HFF-Myc (cell line): ENCODE measurements around the gene FMOD.
"Not testable (repeated sequence)": the region's sequence is repeated elsewhere in the genome, so short reads cannot be mapped to it uniquely, and the experiment has no call there.

Source experiments
- DNase-seq: peaks from one replicate; pipeline ENCODE4 v3.0.0-alpha.2; 2011; ENCODE audit warnings: low read depth; ENCODE audit errors: extremely low read depth
- H3K4me3 ChIP-seq: replicated peaks from 2 replicates; pipeline ENCODE4 v1.5.1; 2011; ENCODE audit warnings: low read depth, mild to moderate bottlenecking, control low read depth, low read length
- TF ChIP-seq, protein P1 (sequence below): IDR thresholded peaks from 2 replicates; pipeline ENCODE4 v1.5.1; 2012; ENCODE audit warnings: mild to moderate bottlenecking, low read depth, low read length, control low read depth; ENCODE audit errors: missing control alignments

The FMOD gene

DNA sequence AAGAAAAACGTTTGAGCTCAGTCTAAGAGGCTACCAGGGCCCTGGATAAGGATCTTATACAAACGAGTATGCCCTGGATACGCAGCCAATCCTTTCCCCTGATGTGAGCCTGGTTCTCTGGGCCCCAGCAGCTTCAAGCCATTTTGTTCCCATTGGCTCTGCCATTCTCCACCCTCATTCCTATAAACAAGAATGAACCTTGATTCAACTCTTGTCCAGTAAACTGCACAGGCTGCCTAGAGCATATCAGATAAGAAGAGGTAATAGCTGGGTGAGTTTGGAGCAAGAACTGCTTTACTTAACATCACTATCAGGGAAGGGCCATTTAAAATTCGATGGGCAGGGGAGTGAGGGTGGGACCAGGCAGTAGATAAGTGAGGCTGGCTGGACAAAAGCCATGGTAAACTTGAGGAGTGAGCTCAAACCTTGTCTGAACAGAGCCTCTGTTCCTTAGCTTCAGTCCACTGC is 34.3 kb downstream of the FMOD start:
- TF ChIP-seq, protein P1, sequence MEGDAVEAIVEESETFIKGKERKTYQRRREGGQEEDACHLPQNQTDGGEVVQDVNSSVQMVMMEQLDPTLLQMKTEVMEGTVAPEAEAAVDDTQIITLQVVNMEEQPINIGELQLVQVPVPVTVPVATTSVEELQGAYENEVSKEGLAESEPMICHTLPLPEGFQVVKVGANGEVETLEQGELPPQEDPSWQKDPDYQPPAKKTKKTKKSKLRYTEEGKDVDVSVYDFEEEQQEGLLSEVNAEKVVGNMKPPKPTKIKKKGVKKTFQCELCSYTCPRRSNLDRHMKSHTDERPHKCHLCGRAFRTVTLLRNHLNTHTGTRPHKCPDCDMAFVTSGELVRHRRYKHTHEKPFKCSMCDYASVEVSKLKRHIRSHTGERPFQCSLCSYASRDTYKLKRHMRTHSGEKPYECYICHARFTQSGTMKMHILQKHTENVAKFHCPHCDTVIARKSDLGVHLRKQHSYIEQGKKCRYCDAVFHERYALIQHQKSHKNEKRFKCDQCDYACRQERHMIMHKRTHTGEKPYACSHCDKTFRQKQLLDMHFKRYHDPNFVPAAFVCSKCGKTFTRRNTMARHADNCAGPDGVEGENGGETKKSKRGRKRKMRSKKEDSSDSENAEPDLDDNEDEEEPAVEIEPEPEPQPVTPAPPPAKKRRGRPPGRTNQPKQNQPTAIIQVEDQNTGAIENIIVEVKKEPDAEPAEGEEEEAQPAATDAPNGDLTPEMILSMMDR, result no peak
- no peak overlapping the region for H3K4me3 ChIP-seq
- DNase-seq, result no peak

DNA sequence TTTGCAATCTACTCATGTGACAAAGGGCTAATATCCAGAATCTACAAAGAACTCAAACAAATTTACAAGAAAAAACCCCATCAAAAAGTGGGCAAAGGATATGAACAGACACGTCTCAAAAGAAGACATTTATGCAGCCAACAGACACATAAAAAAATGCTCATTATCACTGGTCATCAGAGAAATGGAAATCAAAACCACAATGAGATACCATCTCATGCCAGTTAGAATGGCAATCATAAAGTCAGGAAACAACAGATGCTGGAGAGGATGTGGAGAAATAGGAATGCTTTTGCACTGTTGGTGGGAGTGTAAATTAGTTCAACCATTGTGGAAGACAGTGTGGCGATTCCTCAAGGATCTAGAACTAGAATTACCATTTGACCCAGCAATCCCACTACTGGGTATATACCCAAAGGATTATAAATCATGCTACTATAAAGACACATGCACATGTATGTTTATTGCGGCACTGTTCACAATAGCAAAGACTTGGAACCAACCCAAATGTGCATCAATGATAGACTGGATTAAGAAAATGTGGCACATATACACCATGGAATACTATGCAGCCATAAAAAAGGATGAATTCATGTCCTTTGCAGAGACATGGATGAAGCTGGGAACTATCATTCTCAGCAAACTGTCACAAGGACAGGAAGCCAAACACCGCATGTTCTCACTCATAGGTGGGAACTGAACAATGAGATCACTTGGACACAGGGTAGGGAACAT is 36.7 kb downstream of the FMOD start:
- DNase-seq, H3K4me3 ChIP-seq: not testable (repeated sequence)

DNA sequence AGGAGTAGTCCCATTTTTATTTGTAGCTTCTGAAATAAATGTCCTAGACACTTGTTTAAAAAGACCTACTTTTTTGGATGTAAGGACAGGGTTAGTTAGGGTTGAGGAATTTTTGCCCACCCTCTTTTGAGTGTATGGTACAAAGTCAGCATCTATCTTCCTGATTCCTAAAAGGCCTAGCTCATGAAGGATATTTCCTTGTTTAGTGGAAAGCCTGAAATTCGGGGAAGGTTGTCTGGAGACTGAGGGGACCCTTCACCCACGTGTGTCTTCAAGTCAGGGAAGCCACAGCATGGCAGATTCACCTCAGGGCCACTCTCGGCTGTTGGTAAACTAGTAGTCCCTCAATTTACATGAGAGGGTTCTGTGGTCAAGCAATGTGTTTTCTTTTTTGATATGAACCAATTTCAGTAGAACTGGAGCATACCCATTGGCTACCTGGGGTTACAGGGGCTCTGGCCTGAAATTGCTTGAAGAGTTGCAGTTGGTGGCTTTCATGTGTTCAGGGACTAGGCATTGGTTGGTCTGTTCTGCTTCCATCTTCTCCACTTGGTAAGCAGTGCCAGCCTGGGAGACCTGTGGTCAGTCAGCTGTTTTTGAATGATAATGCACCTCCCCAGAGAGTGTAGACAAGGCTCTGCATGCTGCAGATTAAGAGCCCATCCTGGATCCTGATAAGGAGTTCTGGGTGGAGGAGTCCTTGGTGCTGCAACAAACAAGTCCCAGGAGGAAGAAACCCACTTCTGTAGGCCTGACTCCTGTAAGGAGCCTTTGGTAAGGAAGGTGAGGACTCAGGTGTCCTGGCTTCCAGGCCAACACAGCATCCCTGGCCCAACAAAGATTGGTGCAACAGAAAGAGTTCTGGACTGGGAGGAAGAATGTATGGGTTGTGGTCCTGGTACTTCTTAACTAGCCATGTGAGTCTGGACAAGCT is 39.3 kb downstream of the FMOD start:
- no peak for DNase-seq
- no peak overlapping the region for H3K4me3 ChIP-seq
- TF ChIP-seq, protein P1, result no peak

DNA sequence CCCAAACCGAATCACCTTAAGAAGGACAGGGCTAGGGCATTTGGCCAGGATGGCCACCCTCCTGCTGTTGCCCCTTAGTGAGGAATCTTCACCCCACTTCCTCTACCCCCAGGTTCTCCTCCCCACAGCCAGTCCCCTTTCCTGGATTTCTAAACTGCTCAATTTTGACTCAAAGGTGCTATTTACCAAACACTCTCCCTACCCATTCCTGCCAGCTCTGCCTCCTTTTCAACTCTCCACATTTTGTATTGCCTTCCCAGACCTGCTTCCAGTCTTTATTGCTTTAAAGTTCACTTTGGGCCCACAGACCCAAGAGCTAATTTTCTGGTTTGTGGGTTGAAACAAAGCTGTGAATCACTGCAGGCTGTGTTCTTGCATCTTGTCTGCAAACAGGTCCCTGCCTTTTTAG is 42.0 kb downstream of the FMOD start:
- TF ChIP-seq, protein P1, result no peak
- H3K4me3 ChIP-seq, result peak overlapping the region; percentile 78
- DNase-seq, result no peak

DNA sequence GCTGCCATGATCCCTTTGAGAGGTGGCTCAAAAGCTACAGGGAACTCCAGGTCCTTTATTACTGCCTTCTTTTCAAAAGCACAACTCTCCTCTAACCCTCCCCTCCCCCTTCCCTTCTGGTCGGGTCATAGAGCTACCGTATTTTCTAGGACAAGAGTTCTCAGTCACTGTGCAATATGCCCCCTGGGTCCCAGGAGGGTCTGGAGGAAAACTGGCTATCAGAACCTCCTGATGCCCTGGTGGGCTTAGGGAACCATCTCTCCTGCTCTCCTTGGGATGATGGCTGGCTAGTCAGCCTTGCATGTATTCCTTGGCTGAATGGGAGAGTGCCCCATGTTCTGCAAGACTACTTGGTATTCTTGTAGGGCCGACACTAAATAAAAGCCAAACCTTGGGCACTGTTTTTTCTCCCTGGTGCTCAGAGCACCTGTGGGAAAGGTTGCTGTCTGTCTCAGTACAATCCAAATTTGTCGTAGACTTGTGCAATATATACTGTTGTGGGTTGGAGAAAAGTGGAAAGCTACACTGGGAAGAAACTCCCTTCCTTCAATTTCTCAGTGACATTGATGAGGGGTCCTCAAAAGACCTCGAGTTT is 42.5 kb downstream of the FMOD start:
- TF ChIP-seq, protein P1, result no peak
- DNase-seq, result no peak
- H3K4me3 ChIP-seq, result peak overlapping the region; percentile 78

DNA sequence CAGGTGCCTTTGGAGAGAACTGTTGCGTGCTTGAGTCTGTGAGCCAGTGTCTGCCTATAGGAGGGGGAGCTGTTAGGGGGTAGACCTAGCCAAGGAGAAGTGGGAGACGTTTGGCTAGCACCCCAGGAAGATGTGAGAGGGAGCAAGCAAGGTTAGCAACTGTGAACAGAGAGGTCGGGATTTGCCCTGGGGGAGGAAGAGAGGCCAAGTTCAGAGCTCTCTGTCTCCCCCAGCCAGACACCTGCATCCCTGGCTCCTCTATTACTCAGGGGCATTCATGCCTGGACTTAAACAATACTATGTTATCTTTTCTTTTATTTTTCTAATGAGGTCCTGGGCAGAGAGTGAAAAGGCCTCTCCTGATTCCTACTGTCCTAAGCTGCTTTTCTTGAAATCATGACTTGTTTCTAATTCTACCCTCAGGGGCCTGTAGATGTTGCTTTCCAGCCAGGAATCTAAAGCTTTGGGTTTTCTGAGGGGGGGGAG is 43.2 kb downstream of the FMOD start:
- TF ChIP-seq, protein P1, result no peak
- peak overlapping the region; percentile 78 for H3K4me3 ChIP-seq
- DNase-seq, result no peak
